ENCODE data around the gene ZNF569.
"Not testable (repeated sequence)": the region's sequence is repeated elsewhere in the genome, so short reads cannot be mapped to it uniquely, and the experiment has no call there.

Gene ZNF569

GRCh38 chr19:37466798-37467607 lies at the start of gene ZNF569:
ZNF569 (minus strand) TSS chr19:37467444; CDS start chr19:37444921, 22,523 bp downstream.
- DNase-seq (ENCODE audit: low spot score) = peak; percentile 80

DNA sequence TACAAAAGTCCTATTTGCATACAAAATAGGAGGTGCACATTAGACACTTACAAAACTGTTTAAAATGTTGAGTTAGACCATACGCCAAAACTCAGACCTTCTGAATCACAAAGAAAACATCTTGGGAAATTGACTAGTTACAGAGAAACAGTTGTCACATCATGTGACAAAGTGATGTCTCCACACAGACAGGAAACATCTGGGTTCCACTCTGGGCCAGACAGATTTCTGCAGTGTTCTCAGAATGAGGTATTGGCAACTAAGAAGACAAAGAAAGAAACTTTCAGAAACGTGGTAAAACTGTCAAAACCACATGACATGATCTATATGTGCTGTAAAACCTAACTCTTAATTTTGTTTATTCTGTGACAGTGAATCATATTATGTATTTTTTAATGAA lies 46.2 kb upstream of the ZNF569 start:
- DNase-seq (ENCODE audit: low spot score) = no peak

DNA sequence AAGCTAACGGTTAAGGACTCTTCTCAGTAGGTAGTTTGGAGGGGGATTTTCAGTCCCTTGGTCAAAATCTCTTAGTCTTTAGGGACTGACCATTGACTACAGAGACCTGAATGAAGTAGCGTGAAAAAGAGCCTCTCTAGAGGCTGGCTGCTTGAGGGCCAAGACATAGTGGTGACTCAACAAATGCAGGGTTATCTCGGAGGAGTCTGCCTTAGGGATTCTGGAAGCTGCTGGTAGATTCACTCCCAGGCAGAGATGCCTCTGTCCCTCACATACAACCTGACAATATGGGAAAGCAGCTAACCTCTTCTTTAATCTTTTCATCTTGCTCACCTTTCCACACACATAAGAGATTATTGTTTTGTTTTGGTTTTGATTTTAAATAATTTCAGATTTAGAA lies 44.6 kb upstream of the ZNF569 start:
- DNase-seq (ENCODE audit: low spot score) = no peak

GRCh38 chr19:37511186-37511585 lies 43.9 kb upstream of the ZNF569 start:
- DNase-seq (ENCODE audit: low spot score) = no peak

GRCh38 chr19:37507167-37507464 lies 39.9 kb upstream of the ZNF569 start:
- DNase-seq (ENCODE audit: low spot score) = no peak

DNA sequence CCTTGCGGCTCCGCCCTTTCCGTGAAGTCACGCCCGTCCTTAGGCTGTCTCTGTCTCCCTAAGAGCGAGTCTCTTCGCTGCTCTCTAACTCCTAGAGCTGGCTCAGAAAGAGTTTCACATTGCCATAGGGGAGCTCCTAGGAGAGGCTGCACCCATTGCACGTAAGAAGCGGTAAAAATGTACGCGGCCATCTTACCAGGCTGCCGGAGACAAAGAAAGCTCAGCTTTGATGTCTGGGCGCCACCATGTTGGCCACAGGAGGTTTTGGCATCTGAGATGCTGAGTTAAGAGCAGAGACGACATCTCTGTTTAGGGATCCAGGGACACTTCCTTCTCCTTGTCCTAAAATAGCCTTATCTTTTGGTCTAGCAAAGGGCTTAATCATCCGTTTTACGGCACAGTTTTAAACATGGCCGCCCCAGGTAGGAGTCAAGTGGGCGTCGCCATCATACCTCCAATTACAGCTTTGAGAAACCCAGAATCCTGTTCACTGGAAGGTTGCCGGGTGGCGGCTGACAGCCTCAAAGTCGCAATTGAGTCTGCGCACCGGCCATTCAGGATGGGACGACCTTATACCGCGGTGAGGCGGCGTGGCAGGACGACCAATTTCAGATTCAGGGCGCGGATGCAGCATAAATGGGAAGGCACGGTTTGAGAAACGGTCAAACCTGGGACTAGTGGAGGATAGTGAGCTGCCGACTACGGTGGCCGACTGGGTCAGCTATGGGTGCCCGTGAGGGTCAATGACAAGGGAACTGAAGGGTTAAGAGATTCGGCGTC lies 39.3 kb upstream of the ZNF569 start, which contains the start of gene ZNF793:
Gene ZNF793 (plus strand): TSS at position 553 of the 780 bp plus-strand sequence. CDS start 16,501 bp downstream, outside the sequence.
- DNase-seq (ENCODE audit: low spot score) = peak; percentile 84

- DNase-seq (ENCODE audit: low spot score) = no peak
These were observed 38.7 kb upstream of the ZNF569 start for GRCh38 chr19:37505958-37506386.

- DNase-seq (ENCODE audit: low spot score) = no peak
These were observed 25.0 kb upstream of the ZNF569 start for GRCh38 chr19:37492213-37492612.

DNA sequence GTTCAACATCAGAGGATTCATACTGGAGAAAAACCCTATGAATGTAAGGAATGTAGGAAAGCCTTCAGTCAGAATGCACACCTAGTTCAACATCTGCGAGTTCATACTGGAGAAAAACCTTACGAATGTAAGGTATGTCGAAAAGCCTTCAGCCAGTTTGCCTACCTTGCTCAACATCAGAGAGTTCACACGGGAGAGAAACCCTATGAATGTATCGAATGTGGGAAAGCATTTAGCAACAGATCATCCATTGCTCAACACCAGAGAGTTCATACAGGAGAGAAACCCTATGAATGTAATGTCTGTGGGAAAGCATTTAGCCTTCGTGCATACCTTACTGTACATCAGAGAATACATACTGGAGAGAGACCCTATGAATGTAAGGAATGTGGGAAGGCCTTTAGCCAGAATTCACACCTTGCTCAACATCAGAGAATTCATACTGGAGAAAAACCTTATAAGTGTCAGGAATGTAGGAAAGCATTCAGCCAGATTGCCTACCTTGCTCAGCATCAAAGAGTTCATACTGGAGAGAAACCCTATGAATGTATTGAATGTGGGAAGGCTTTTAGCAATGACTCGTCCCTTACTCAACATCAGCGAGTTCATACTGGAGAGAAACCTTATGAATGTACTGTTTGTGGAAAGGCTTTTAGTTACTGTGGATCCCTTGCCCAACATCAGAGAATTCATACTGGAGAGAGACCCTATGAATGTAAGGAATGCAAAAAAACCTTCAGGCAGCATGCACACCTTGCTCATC lies 17.3 kb upstream of the ZNF569 start:
- DNase-seq (ENCODE audit: low spot score) = no peak

GRCh38 chr19:37472165-37472564 lies 4.9 kb upstream of the ZNF569 start:
- DNase-seq (ENCODE audit: low spot score) = no peak

DNA sequence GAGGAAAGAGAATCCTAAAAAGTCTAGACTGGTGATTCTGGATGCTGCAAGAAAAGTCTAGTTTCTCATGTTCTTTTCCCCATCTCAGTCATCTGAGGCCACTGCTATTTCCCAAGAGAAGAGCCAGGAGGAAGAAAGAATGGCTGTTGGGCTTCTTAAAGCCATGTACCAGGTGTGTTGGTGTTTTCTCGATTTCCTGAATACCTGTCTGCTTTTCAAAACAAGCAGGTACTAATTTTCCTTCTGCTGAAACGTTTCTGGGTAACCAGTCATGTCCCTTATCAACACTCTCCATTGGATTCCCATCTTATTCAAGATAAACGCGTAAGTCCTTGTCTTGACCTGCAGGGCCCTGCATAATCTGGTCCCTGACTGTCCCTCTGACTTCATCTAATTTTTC lies 3.0 kb upstream of the ZNF569 start:
- no peak for DNase-seq (ENCODE audit: low spot score)

GRCh38 chr19:37468961-37469777 lies 1.9 kb upstream of the ZNF569 start, which contains the start of gene ZNF570:
ZNF570 (plus strand) TSS chr19:37469356; CDS start chr19:37470355, 999 bp downstream.
- peak; percentile 84 for DNase-seq (ENCODE audit: low spot score)

GRCh38 chr19:37467608-37468090 lies 405 bp upstream of the ZNF569 start:
- no peak for DNase-seq (ENCODE audit: low spot score)

- DNase-seq (ENCODE audit: low spot score) = no peak
These were observed 907 bp downstream of the ZNF569 start for GRCh38 chr19:37466277-37466797.

DNA sequence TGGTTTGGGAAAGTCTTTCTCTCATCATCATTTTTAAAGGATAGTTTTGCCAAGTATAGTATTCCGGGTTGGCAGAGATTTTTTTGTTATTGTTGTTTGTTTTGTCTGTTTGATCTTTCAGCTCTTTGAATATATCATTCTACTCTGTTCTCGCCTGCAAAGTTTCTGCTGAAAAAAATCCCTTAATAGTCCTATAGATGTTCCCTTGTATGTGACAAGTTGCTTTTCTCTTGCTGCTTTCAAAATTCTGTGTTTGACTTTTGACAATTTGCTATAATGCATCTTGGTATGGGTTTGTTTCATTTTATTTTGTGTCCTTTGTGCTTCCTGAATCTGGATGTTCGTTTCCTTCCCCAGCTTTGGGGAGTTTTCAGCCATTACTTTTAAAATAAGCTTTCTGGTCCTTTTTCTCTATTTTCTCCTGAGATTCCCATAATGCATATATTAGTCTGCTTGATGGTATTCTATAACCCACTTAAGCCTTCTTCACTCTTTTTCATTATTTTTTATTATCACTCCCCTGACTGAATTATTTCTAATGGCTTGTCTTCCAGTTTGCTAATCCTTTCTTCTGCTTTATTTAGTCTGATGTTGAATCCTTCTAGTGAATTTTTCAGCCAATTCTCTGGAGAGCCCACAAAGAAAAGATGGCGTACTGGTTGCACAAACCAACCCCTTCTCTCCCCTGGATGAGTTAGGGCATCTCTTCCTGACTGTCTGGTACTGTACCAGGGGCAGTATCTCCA lies 14.6 kb downstream of the ZNF569 start:
- DNase-seq (ENCODE audit: low spot score) = no peak

GRCh38 chr19:37413313-37414084 lies 53.7 kb downstream of the ZNF569 start:
- no peak for DNase-seq (ENCODE audit: low spot score)

GRCh38 chr19:37412700-37413099 lies 54.5 kb downstream of the ZNF569 start:
- DNase-seq (ENCODE audit: low spot score) = no peak

DNA sequence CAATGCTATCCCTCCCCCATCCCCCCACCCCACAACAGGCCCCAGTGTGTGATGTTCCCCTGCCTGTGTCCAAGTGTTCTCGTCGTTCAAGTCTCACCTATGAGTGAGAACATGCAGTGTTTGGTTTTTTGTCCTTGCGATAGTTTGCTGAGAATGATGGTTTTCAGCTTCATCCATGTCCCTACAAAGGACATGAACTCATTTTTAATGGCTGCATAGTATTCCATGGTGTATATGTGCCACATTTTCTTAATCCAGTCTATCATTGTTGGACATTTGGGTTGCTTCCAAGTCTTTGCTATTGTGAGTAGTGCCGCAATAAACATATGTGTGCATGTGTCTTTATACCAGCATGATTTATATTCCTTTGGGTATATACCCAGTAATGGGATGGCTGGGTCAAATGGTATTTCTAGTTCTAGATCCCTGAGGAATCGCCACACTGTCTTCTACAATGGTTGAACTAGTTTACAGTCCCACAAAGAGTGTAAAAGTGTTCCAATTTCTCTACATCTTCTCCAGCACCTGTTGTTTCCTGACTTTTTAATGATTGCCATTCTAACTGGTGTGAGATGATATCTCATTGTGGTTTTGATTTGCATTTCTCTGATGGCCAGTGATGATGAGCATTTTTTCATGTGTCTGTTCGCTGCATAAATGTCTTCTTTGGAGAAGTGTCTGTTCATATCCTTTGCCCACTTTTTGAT lies 61.0 kb downstream of the ZNF569 start:
- not testable (repeated sequence) for DNase-seq (ENCODE audit: low spot score)

- DNase-seq (ENCODE audit: low spot score) = no peak
These were observed 63.8 kb downstream of the ZNF569 start for GRCh38 chr19:37403403-37403802.
